HCT116 (cell line): Measurements from ENCODE around the gene KIF21B. TPM values are rescaled to one million over a fixed set of nuclear protein-coding genes. Genes with fewer than 3 reads are reported as not detected.

Experiments
- ATAC-seq: fragments of 200-7000 bp; cut with Tn5 transposase; 2 replicates; pipeline ENCODE4 v1.9.1; 2020; ENCODE audit warnings: mild to moderate bottlenecking, moderate library complexity
- BruUV-seq: library from RNA; stranded (reverse); fragments of 400-500 nt; replicated peaks from 2 replicates; lab custom pipeline; 2021; lab: Mats Ljungman, UMichigan
- CTCF ChIA-PET: fragments of 300-600 bp; sonication (Branson Sonifier 250); formaldehyde crosslinking; loops from one replicate; lab custom pipeline; 2021; ENCODE audit warnings: antibody characterized with exemption; lab: Charles Lee
- POLR2A ChIA-PET: fragments of 300-600, 350-600 bp; sonication (Branson Sonifier 250); formaldehyde crosslinking; loops from one replicate; lab custom pipeline; 2021; ENCODE audit warnings: antibody characterized with exemption; lab: Charles Lee
- RAD21 ChIA-PET, 2 experiments: fragments of 300-600 bp; sonication (Branson Sonifier 250); formaldehyde crosslinking; loops; one replicate each; lab custom pipeline; 2023; ENCODE audit warnings: low total read pairs in 2 of 2; ENCODE audit not compliant: uncharacterized antibody in 2 of 2, unreplicated experiment in 2 of 2, low non-redundant PET in 1 of 2; lab: Charles Lee
- DNase-seq: peaks from one replicate; pipeline ENCODE4 v3.0.0-alpha.2; 2010; ENCODE audit warnings: low read depth, low spot score
- H2AFZ ChIP-seq: fragments of 200-600 bp; shearing (Covaris generic), sonication (generic); 2 replicates; pipeline ENCODE4 v1.6.1; 2017; ENCODE audit warnings: low read depth, mixed run types, mixed read lengths, antibody characterized with exemption, low read length; ENCODE audit not compliant: poor library complexity, severe bottlenecking
- H3K27ac ChIP-seq: 2 replicates; pipeline ENCODE4 v1.5.1; 2012; ENCODE audit warnings: low read depth, low read length
- H3K27me3 ChIP-seq: fragments of 200-600 bp; sonication (generic); 2 replicates; pipeline ENCODE4 v1.6.1; 2016; ENCODE audit warnings: mixed run types, low read length, mixed read lengths; ENCODE audit not compliant: insufficient read depth
- H3K36me3 ChIP-seq, 2 experiments: fragments of 200-500 bp in 1 of 2; fragments of 200-600 bp in 1 of 2; sonication (Bioruptor generic) in 1 of 2; sonication (generic) in 1 of 2; 2 replicates each; pipeline versions ENCODE4 v1.5.1 to v1.6.1; 2014 to 2016; ENCODE audit warnings: low read length in 2 of 2, inconsistent platforms in 1 of 2, mixed read lengths in 1 of 2, mixed run types in 1 of 2; ENCODE audit not compliant: insufficient read depth in 2 of 2, control insufficient read depth in 1 of 2
- H3K4me1 ChIP-seq, 2 experiments: fragments of 200-600 bp in 1 of 2; sonication (generic) in 1 of 2; 2 replicates each; pipeline versions ENCODE4 v1.5.1 to v1.6.1; 2012 to 2017; ENCODE audit warnings: low read length in 2 of 2, inconsistent platforms in 1 of 2, mild to moderate bottlenecking in 1 of 2, mixed read lengths in 1 of 2, mixed run types in 1 of 2, moderate library complexity in 1 of 2; ENCODE audit not compliant: insufficient read depth in 2 of 2, control insufficient read depth in 1 of 2
- H3K4me2 ChIP-seq: fragments of 200-600 bp; sonication (generic); 2 replicates; pipeline ENCODE4 v1.6.1; 2017; ENCODE audit warnings: mixed run types, low read length, mixed read lengths
- H3K4me3 ChIP-seq, 2 experiments: fragments of 200-600 bp in 1 of 2; sonication (generic) in 1 of 2; replicated peaks in 1 of 2; 2 replicates each; pipeline ENCODE4 v1.5.1; 2011 to 2016; ENCODE audit warnings: low read length in 2 of 2, control low read depth in 1 of 2, low read depth in 1 of 2, mild to moderate bottlenecking in 1 of 2, mixed read lengths in 1 of 2, mixed run types in 1 of 2
- H3K79me2 ChIP-seq: fragments of 200-600 bp; sonication (generic); 2 replicates; pipeline ENCODE4 v1.6.1; 2017; ENCODE audit warnings: mild to moderate bottlenecking, mixed run types, low read length, moderate library complexity, mixed read lengths; ENCODE audit not compliant: insufficient read depth
- H3K9ac ChIP-seq: fragments of 200-600 bp; sonication (generic); 2 replicates; pipeline ENCODE4 v1.6.1; 2016; ENCODE audit warnings: low read length, mixed read lengths
- H3K9me2 ChIP-seq: fragments of 200-600 bp; sonication (generic), shearing (Covaris generic); 2 replicates; pipeline ENCODE4 v1.6.1; 2017; ENCODE audit warnings: mixed run types, mild to moderate bottlenecking, moderate library complexity; ENCODE audit not compliant: insufficient read depth
- H3K9me3 ChIP-seq, 2 experiments: fragments of 200-500 bp in 1 of 2; fragments of 200-600 bp in 1 of 2; sonication (Bioruptor generic) in 1 of 2; sonication (generic) in 1 of 2; 2 replicates each; pipeline ENCODE4 v1.6.1; 2014 to 2017; ENCODE audit warnings: low read length in 2 of 2, mixed read lengths in 2 of 2, inconsistent platforms in 1 of 2, low read depth in 1 of 2, mild to moderate bottlenecking in 1 of 2, mixed run types in 1 of 2, moderate library complexity in 1 of 2; ENCODE audit not compliant: control insufficient read depth in 1 of 2, insufficient read depth in 1 of 2
- H4K20me1 ChIP-seq: fragments of 200-600 bp; sonication (generic), shearing (Covaris generic); 2 replicates; pipeline ENCODE4 v1.6.1; 2017; ENCODE audit warnings: mixed run types, mild to moderate bottlenecking, moderate library complexity; ENCODE audit not compliant: insufficient read depth
- ATF3 ChIP-seq: IDR thresholded peaks from 2 replicates; pipeline ENCODE4 v1.6.1; 2012
- CBX3 ChIP-seq: IDR thresholded peaks from 2 replicates; pipeline ENCODE4 v1.6.1; 2012; ENCODE audit warnings: low read depth
- CTCF ChIP-seq, 3 experiments: fragments of 200-600 bp in 1 of 3; sonication (generic) in 1 of 3; IDR thresholded peaks in 2 of 3; conservative IDR thresholded peaks in 1 of 3; 2 replicates each; pipeline ENCODE4 v1.5.1; 2012 to 2017; ENCODE audit warnings: low read depth in 2 of 3, low read length in 2 of 3, antibody characterized with exemption in 1 of 3, borderline replicate concordance in 1 of 3, control low read depth in 1 of 3, mild to moderate bottlenecking in 1 of 3, mixed read lengths in 1 of 3, mixed run types in 1 of 3, moderate library complexity in 1 of 3; ENCODE audit not compliant: insufficient read depth in 1 of 3
- EGR1 ChIP-seq: IDR thresholded peaks from 2 replicates; pipeline ENCODE4 v1.6.1; 2012; ENCODE audit warnings: low read depth
- ELF1 ChIP-seq: IDR thresholded peaks from 2 replicates; pipeline ENCODE4 v1.6.1; 2012; ENCODE audit warnings: low read depth, borderline replicate concordance
- EZH2 ChIP-seq: fragments of 200-600 bp; sonication (generic); IDR thresholded peaks from 2 replicates; pipeline ENCODE4 v1.6.1; 2017; ENCODE audit warnings: antibody characterized with exemption, mixed run types
- EZH2phosphoT487 ChIP-seq: fragments of 200-600 bp; IDR thresholded peaks from 2 replicates; pipeline ENCODE4 v1.6.1; 2018; ENCODE audit warnings: antibody characterized with exemption, borderline replicate concordance
- FOSL1 ChIP-seq: IDR thresholded peaks from 2 replicates; pipeline ENCODE4 v1.6.1; 2012; ENCODE audit warnings: low read depth
- MAX ChIP-seq: IDR thresholded peaks from 2 replicates; pipeline ENCODE4 v1.6.1; 2012
- POLR2A ChIP-seq: IDR thresholded peaks from 2 replicates; pipeline ENCODE4 v1.7.0; 2011; ENCODE audit warnings: borderline replicate concordance; ENCODE audit not compliant: insufficient read depth, insufficient read length; ENCODE audit errors: extremely low read depth
- POLR2AphosphoS5 ChIP-seq: IDR thresholded peaks from 2 replicates; pipeline ENCODE4 v1.6.1; 2011; ENCODE audit warnings: mild to moderate bottlenecking, low read depth, low read length, moderate library complexity
- RAD21 ChIP-seq: IDR thresholded peaks from 2 replicates; pipeline ENCODE4 v1.6.1; 2012; ENCODE audit warnings: low read depth, mild to moderate bottlenecking
- REST ChIP-seq: IDR thresholded peaks from 2 replicates; pipeline ENCODE4 v1.6.1; 2012; ENCODE audit warnings: low read depth
- SIN3A ChIP-seq: IDR thresholded peaks from 2 replicates; pipeline ENCODE4 v1.6.1; 2012; ENCODE audit warnings: low read depth
- SP1 ChIP-seq: IDR thresholded peaks from 2 replicates; pipeline ENCODE4 v1.6.1; 2012; ENCODE audit warnings: low read depth
- TCF7L2 ChIP-seq: IDR thresholded peaks from 2 replicates; pipeline ENCODE4 v1.7.0; 2011; ENCODE audit warnings: borderline replicate concordance, inconsistent platforms; ENCODE audit not compliant: insufficient read depth, insufficient read length; ENCODE audit errors: extremely low read depth
- YY1 ChIP-seq: IDR thresholded peaks from 2 replicates; pipeline ENCODE4 v1.6.1; 2011; ENCODE audit warnings: low read length, low read depth, moderate library complexity, mild to moderate bottlenecking; ENCODE audit not compliant: insufficient replicate concordance; ENCODE audit errors: extremely low read depth
- ZBTB33 ChIP-seq: IDR thresholded peaks from 2 replicates; pipeline ENCODE4 v1.6.1; 2011; ENCODE audit warnings: mild to moderate bottlenecking, low read length, moderate library complexity; ENCODE audit not compliant: insufficient replicate concordance; ENCODE audit errors: extremely low read depth
- ZFX ChIP-seq: fragments of 450-650 bp; IDR thresholded peaks from 2 replicates; pipeline ENCODE4 v1.6.1; 2017
- intact Hi-C: fragments of 100-400 bp; cut with micrococcal nuclease; formaldehyde crosslinking; loops from 2 replicates; pipeline ENCODE4 v1.10.0; 2022
- total RNA-seq: library from RNA; stranded (reverse); gene quantifications from one replicate; pipeline ENCODE4 v1.2.1, GENCODE V29; 2021; ENCODE audit not compliant: unreplicated experiment

KIF21B gene
- total RNA-seq, 1 experiment from 2014 or later: 6.1 TPM

GRCh38 chr1:201007481-201007880 is 16.0 kb downstream of the KIF21B start:
- H3K36me3 ChIP-seq: no peaks in the 10 kb centered on the region
- H3K9me3 ChIP-seq: no peaks in the 10 kb centered on the region
- no peaks in the 10 kb centered on the region for H4K20me1 ChIP-seq
- no peaks in the 10 kb centered on the region for H3K9me2 ChIP-seq
- ChIA-PET POLR2A (no interaction called here), CTCF (no interaction called here), RAD21 (no interaction called here)
- no peaks in the 10 kb centered on the region for H3K79me2 ChIP-seq
- intact Hi-C loops: no loop called here
- peaks cover 0 to 6% of the 10 kb centered on the region in 2 experiments; a peak in 1 of 4 replicates for H3K4me1 ChIP-seq
- TF ChIP-seq RAD21 (no peak), FOSL1 (no peak), SIN3A (no peak), REST (no peak), SP1 (no peak), MAX (no peak), POLR2AphosphoS5 (no peak), ZBTB33 (no peak), CBX3 (no peak), ELF1 (no peak), EGR1 (no peak), YY1 (no peak), EZH2 (no peak), ATF3 (no peak), ZFX (no peak), TCF7L2 (no peak), CTCF (IDR thresholded peaks at IDR 0.05 in 2 of 3, conservative IDR thresholded peaks at IDR 0.05 in 1 of 3; ENCODE audit: borderline replicate concordance in 1 of 3, insufficient read depth in 1 of 3, low read depth in 2 of 3, low read length in 2 of 3) (no peak), POLR2A (no peak), EZH2phosphoT487 (no peak)
- no TSS peak for BruUV-seq
- H3K27me3 ChIP-seq: no peaks in the 10 kb centered on the region
- DNase-seq: no peak
- H3K4me3 ChIP-seq: no peak overlapping the region
- no peak overlapping the region for H3K4me2 ChIP-seq
- no peak for ATAC-seq
- no peak overlapping the region for H3K9ac ChIP-seq
- H3K27ac ChIP-seq: no peak overlapping the region
- no peak overlapping the region for H2AFZ ChIP-seq
